Ecto neural progenitor cell (in vitro differentiated cells): ENCODE results near the gene PARG.
A peak's percentile ranks its signal among the peaks of the same experiment; 100 is the strongest.
"Not testable (repeated sequence)": the region's sequence is repeated elsewhere in the genome, so short reads cannot be mapped to it uniquely, and the experiment has no call there.

Experiments
- DNase-seq: peaks from one replicate; pipeline ENCODE4 v3.0.0-alpha.2; 2018; ENCODE audit warnings: low spot score

Gene PARG

GRCh38 chr10:49900406-49900805 is 41.4 kb downstream of the PARG start:
- not testable (repeated sequence) for DNase-seq

- DNase-seq = not testable (repeated sequence)
Observed at GRCh38 chr10:49899999-49900398, 41.8 kb downstream of the PARG start.

- DNase-seq = not testable (repeated sequence)
Observed at GRCh38 chr10:49890025-49890424, 51.8 kb downstream of the PARG start.

GRCh38 chr10:49884739-49885331 is 57.0 kb downstream of the PARG start:
- DNase-seq = not testable (repeated sequence)

GRCh38 chr10:49883852-49884251 is 58.0 kb downstream of the PARG start:
- DNase-seq = not testable (repeated sequence)

- not testable (repeated sequence) for DNase-seq
Observed at GRCh38 chr10:49882327-49882726, 59.5 kb downstream of the PARG start.

- DNase-seq = not testable (repeated sequence)
Observed at GRCh38 chr10:49872740-49873139, 69.1 kb downstream of the PARG start.

GRCh38 chr10:49871462-49871861 is 70.4 kb downstream of the PARG start:
- not testable (repeated sequence) for DNase-seq

- DNase-seq = not testable (repeated sequence)
Observed at GRCh38 chr10:49859933-49860332, 81.9 kb downstream of the PARG start.

- DNase-seq = not testable (repeated sequence)
Observed at GRCh38 chr10:49858697-49859382, 83.0 kb downstream of the PARG start.

- DNase-seq = not testable (repeated sequence)
Observed at GRCh38 chr10:49849520-49849919, 92.3 kb downstream of the PARG start.

- no peak for DNase-seq
Observed at GRCh38 chr10:49844775-49845595, 96.8 kb downstream of the PARG start.

- not testable (repeated sequence) for DNase-seq
Observed at GRCh38 chr10:49842333-49842628, 99.5 kb downstream of the PARG start.

GRCh38 chr10:49841615-49842332 is 100.1 kb downstream of the PARG start:
- DNase-seq = no peak

- no peak for DNase-seq
Observed at GRCh38 chr10:49837685-49838084, 104.1 kb downstream of the PARG start.

GRCh38 chr10:49837051-49837478 is 104.8 kb downstream of the PARG start:
- DNase-seq = no peak

GRCh38 chr10:49834976-49835375 is 106.9 kb downstream of the PARG start:
- no peak for DNase-seq

- no peak for DNase-seq
Observed at GRCh38 chr10:49834201-49834600, 107.6 kb downstream of the PARG start.

GRCh38 chr10:49833168-49833567 is 108.7 kb downstream of the PARG start:
- DNase-seq = no peak

- DNase-seq = peak; percentile 53
Observed at GRCh38 chr10:49831352-49832035, 110.3 kb downstream of the PARG start.

GRCh38 chr10:49830846-49831245 is 111.0 kb downstream of the PARG start:
- DNase-seq = no peak

GRCh38 chr10:49830016-49830415 is 111.8 kb downstream of the PARG start:
- DNase-seq = no peak
